Measurements from ENCODE around the gene AGBL4.
A peak's percentile ranks its signal among the peaks of the same experiment; 100 is the strongest.

AGBL4 gene

DNA sequence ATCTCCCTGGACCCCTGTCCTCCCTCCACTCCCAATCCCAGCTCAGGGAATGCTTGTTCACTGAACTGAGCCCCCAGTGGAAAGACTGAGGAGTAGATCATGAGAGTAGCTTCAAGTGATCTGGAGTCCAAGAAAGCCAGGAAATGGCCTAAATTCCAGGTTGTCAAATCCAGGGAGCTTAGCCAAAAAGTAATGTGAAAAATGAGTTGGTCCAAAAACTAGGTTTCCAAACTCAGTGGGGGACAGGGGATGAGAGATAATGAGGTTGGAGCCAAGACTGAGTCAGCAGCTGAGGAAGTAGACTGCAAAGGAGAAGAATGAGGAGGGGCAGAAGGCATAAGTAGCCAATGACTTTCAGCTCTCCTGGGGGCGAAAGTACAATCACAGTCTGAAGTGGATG is 963.0 kb downstream of the AGBL4 start:
- FAIRE-seq (no peak), DNase-seq (ENCODE audit: insufficient read length, low spot score) (no peak)
- TF ChIP-seq, protein P1, sequence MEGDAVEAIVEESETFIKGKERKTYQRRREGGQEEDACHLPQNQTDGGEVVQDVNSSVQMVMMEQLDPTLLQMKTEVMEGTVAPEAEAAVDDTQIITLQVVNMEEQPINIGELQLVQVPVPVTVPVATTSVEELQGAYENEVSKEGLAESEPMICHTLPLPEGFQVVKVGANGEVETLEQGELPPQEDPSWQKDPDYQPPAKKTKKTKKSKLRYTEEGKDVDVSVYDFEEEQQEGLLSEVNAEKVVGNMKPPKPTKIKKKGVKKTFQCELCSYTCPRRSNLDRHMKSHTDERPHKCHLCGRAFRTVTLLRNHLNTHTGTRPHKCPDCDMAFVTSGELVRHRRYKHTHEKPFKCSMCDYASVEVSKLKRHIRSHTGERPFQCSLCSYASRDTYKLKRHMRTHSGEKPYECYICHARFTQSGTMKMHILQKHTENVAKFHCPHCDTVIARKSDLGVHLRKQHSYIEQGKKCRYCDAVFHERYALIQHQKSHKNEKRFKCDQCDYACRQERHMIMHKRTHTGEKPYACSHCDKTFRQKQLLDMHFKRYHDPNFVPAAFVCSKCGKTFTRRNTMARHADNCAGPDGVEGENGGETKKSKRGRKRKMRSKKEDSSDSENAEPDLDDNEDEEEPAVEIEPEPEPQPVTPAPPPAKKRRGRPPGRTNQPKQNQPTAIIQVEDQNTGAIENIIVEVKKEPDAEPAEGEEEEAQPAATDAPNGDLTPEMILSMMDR (IDR thresholded peaks at IDR 0.05; ENCODE audit: insufficient read depth, missing control alignments), result no peak

DNA sequence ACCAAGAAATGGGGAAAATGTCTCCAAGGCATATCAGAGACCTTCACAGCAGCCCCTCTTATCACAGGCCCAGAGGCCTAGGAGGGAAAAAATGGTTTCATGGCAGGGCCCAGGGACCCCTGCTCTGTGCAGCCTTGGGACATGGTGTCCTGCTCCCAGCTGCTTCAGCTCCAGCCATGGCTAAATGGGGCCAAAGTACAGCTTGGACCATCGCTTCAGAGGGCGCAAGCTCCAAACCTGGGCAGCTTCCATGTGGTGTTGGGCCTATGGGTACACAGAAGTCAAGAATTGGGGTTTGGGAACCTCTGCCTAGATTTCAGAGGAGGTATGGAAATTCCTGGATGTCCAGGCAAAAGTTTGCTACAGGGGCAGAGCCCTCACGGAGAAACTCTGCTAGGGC is 964.7 kb downstream of the AGBL4 start:
- FAIRE-seq (no peak), DNase-seq (ENCODE audit: insufficient read length, low spot score) (no peak)
- TF ChIP-seq, protein P1 (IDR thresholded peaks at IDR 0.05; ENCODE audit: insufficient read depth, missing control alignments), result no peak

DNA sequence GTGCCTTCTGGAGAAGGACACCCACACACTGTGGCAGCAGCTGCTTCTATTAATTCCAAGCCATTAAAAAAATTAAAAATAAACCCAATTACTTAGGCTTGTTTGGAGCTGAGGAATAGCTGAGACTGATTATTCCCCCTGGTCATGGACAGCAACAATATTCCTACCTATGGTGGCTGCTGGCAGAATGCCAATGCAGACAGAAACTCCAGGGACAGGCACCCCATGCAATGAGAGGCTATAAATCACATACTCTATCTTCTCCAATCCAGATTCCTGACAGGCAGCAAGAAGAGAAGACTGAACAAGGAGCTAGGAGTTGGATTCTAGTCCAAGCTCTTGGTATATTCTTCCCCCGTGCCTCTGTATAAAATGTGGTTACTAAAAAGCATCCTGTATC is 971.7 kb downstream of the AGBL4 start:
- no peak for DNase-seq (ENCODE audit: insufficient read length, low spot score)
- TF ChIP-seq, protein P1 (IDR thresholded peaks at IDR 0.05; ENCODE audit: insufficient read depth, missing control alignments), result no peak
- no peak for FAIRE-seq

DNA sequence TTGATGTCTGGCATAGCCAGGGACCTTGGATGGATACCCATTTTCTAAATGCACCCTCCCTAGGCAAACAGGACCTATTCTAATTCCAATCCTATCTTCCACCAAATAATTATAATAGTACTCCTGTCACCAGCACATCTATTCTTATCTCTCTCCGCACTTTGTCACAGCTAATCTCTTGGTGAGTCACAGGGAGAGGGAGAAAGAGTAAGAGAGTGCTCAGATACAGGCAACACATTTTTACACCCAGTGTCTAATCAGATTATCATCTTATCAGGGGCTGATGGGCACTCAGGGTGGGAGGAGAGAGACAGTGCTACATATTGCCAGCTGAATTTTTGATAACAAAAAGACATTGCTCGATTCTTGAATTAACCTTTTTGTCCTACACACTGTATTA is 972.1 kb downstream of the AGBL4 start:
- TF ChIP-seq, protein P1 (IDR thresholded peaks at IDR 0.05; ENCODE audit: insufficient read depth, missing control alignments), result no peak
- DNase-seq (ENCODE audit: insufficient read length, low spot score), result no peak
- FAIRE-seq, result peak; percentile 91

DNA sequence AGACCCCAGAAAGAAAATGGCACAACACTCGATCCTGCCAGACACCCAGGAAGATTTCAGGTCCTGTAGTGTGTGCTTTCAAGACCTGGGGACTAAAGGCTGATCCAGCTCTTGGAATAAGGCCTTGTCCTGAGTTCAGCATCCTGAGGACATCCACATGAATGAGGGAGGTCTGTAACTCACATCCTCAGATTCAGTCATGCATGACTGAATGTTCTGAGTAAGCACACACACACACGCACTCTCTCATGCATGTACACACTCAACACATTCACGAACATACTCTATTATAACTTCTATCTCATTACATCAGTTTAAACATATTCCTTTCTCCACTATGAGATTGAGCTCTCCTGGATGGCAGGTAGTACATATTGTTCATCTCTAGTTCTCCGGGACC is 973.7 kb downstream of the AGBL4 start:
- TF ChIP-seq, protein P1 (IDR thresholded peaks at IDR 0.05; ENCODE audit: insufficient read depth, missing control alignments), result no peak
- peak; percentile 6 for FAIRE-seq
- DNase-seq (ENCODE audit: insufficient read length, low spot score), result no peak

DNA sequence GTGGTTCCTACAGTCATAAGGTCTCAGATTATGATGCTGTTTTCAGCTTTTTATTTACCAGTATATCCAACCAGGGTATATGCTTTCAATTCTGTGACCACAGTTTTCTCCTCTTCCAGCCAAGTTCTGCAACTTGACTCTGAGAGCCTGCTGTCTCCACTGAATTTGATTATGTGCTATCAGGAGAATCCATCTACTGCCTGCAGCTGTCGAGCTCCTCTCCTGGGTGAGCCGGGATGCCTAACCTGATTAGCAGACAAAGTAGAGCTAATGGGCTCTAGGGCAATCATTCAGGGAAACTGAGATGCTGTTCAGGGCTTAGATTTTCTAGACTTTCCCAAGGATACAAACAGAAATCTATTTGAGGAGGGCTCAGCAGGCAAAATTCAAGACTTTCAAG is 975.6 kb downstream of the AGBL4 start:
- FAIRE-seq (no peak), DNase-seq (ENCODE audit: insufficient read length, low spot score) (no peak)
- TF ChIP-seq, protein P1 (IDR thresholded peaks at IDR 0.05; ENCODE audit: insufficient read depth, missing control alignments), result no peak

DNA sequence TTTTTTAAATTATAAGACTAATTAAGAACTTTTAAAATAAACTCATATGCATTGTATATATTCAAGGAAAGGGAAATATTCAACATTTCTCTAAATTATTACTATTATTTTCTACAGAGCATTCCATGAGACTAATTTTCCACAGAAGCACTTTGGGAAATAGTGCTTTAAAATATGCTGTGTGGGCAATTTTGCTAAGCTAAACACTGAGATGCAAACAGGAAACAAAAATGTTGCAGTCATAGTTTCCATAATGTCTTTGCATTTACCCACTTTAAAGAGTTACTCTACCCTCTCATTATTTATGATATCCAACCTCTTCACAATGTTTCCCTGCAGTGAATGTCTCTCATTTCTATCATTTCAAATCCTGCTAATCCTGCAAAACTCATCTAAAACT is 977.4 kb downstream of the AGBL4 start:
- FAIRE-seq (no peak), DNase-seq (ENCODE audit: insufficient read length, low spot score) (no peak)
- TF ChIP-seq, protein P1 (IDR thresholded peaks at IDR 0.05; ENCODE audit: insufficient read depth, missing control alignments), result no peak

Measured in D721Med (cell line).